Measurements from ENCODE around the gene SPRR4. TPM values are rescaled to one million over a fixed set of nuclear protein-coding genes. Genes with fewer than 3 reads are reported as not detected.

The SPRR4 gene
- total RNA-seq, 4 donors from 2014 or later: not detected

- H3K27ac ChIP-seq: no peak overlapping the region
- no peaks in the 10 kb centered on the region for H3K36me3 ChIP-seq
- H3K9me3 ChIP-seq: no peaks in the 10 kb centered on the region
- no peak for DNase-seq
- no peak overlapping the region for H3K4me3 ChIP-seq
- TF ChIP-seq POLR2A (IDR thresholded peaks at IDR 0.05) (no peak), CTCF (IDR thresholded peaks at IDR 0.05) (no peak)
- no peaks in the 10 kb centered on the region for H3K4me1 ChIP-seq
- no peaks in the 10 kb centered on the region for H3K27me3 ChIP-seq
- intact Hi-C loops (cut with DNase I; ENCODE audit: low total_unique reads): no loop called here
These were observed 11.2 kb upstream of the SPRR4 start for GRCh38 chr1:152959273-152959672.

GRCh38 chr1:152959801-152960451 is 10.5 kb upstream of the SPRR4 start:
- no peaks in the 10 kb centered on the region for H3K9me3 ChIP-seq
- no peaks in the 10 kb centered on the region for H3K4me1 ChIP-seq
- no peak overlapping the region for H3K4me3 ChIP-seq
- no peaks in the 10 kb centered on the region for H3K36me3 ChIP-seq
- intact Hi-C loops (cut with DNase I; ENCODE audit: low total_unique reads): no loop called here
- H3K27me3 ChIP-seq: no peaks in the 10 kb centered on the region
- no peak overlapping the region for H3K27ac ChIP-seq
- TF ChIP-seq POLR2A (IDR thresholded peaks at IDR 0.05): no peak
- no peak for TF ChIP-seq CTCF (IDR thresholded peaks at IDR 0.05)
- no peak for DNase-seq

GRCh38 chr1:152960452-152961044 is 9.9 kb upstream of the SPRR4 start:
- Histone ChIP-seq H3K9me3 (no peaks in the 10 kb centered on the region), H3K4me3 (no peak overlapping the region), H3K36me3 (no peaks in the 10 kb centered on the region), H3K4me1 (no peaks in the 10 kb centered on the region), H3K27ac (no peak overlapping the region), H3K27me3 (no peaks in the 10 kb centered on the region)
- DNase-seq: no peak
- intact Hi-C loops (cut with DNase I; ENCODE audit: low total_unique reads): no loop called here
- no peak for TF ChIP-seq CTCF (IDR thresholded peaks at IDR 0.05)

- no peak for TF ChIP-seq CTCF (IDR thresholded peaks at IDR 0.05)
- no peak for TF ChIP-seq POLR2A (IDR thresholded peaks at IDR 0.05)
- H3K4me3 ChIP-seq: no peak overlapping the region
- H3K27me3 ChIP-seq: no peaks in the 10 kb centered on the region
- intact Hi-C loops (cut with DNase I; ENCODE audit: low total_unique reads): no loop called here
- DNase-seq: no peak
- no peak overlapping the region for H3K27ac ChIP-seq
- H3K4me1 ChIP-seq: no peaks in the 10 kb centered on the region
- H3K9me3 ChIP-seq: no peaks in the 10 kb centered on the region
- no peaks in the 10 kb centered on the region for H3K36me3 ChIP-seq
These were observed 9.1 kb upstream of the SPRR4 start for GRCh38 chr1:152961226-152961891.

GRCh38 chr1:152962876-152963415 is 7.5 kb upstream of the SPRR4 start:
- Histone ChIP-seq H3K4me1 (no peaks in the 10 kb centered on the region), H3K27me3 (no peaks in the 10 kb centered on the region), H3K9me3 (no peaks in the 10 kb centered on the region), H3K36me3 (no peaks in the 10 kb centered on the region), H3K27ac (no peak overlapping the region), H3K4me3 (no peak overlapping the region)
- no peak for DNase-seq
- no peak for TF ChIP-seq CTCF (IDR thresholded peaks at IDR 0.05)
- no peak for TF ChIP-seq POLR2A (IDR thresholded peaks at IDR 0.05)
- intact Hi-C loops (cut with DNase I; ENCODE audit: low total_unique reads): no loop called here

Measured in uterus (tissue), 4 donors.